ENCODE data around the gene TBX3. TPM values are rescaled to one million over a fixed set of nuclear protein-coding genes. Genes with fewer than 3 reads are reported as not detected.

Gene TBX3
- total RNA-seq, 4 donors from 2014 or later: 11.1 to 13.5 (median 12.3) TPM

GRCh38 chr12:114628199-114628598 lies 55.8 kb downstream of the TBX3 start:
- 68% methylated on average over 5 of the region's 5 CpGs for WGBS, 2 donors
- no peaks in the 10 kb centered on the region for H3K9me3 ChIP-seq
- H3K27ac ChIP-seq: no peak overlapping the region
- no peaks in the 10 kb centered on the region for H3K27me3 ChIP-seq
- H3K4me1 ChIP-seq: no peaks in the 10 kb centered on the region
- no peak for DNase-seq (ENCODE audit: low spot score in 2 of 2)
- H3K4me3 ChIP-seq: no peak overlapping the region
- TF ChIP-seq, protein P1, sequence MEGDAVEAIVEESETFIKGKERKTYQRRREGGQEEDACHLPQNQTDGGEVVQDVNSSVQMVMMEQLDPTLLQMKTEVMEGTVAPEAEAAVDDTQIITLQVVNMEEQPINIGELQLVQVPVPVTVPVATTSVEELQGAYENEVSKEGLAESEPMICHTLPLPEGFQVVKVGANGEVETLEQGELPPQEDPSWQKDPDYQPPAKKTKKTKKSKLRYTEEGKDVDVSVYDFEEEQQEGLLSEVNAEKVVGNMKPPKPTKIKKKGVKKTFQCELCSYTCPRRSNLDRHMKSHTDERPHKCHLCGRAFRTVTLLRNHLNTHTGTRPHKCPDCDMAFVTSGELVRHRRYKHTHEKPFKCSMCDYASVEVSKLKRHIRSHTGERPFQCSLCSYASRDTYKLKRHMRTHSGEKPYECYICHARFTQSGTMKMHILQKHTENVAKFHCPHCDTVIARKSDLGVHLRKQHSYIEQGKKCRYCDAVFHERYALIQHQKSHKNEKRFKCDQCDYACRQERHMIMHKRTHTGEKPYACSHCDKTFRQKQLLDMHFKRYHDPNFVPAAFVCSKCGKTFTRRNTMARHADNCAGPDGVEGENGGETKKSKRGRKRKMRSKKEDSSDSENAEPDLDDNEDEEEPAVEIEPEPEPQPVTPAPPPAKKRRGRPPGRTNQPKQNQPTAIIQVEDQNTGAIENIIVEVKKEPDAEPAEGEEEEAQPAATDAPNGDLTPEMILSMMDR (IDR thresholded peaks at IDR 0.05): no peak
- TF ChIP-seq EP300 (IDR thresholded peaks at IDR 0.05) (no peak), POLR2A (IDR thresholded peaks at IDR 0.05) (no peak)
- no peaks in the 10 kb centered on the region for H3K36me3 ChIP-seq

DNA sequence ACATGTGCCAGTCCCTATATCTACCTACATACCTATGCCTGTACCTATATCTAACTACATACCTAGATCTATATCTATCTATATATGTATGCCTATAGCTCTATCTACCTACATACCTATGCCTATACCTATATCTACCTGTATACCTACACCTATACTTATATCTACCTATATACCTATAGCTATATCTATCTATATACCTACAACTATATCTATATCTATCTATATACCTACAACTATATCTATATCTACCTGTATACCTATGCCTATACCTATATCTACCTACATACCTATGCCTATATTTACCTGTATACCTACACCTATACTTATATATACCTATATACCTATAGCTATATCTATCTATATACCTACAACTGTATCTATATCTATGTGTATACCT lies 56.6 kb downstream of the TBX3 start:
- H3K4me1 ChIP-seq: no peaks in the 10 kb centered on the region
- TF ChIP-seq POLR2A (IDR thresholded peaks at IDR 0.05): no peak
- TF ChIP-seq, protein P1 (IDR thresholded peaks at IDR 0.05): no peak
- no peaks in the 10 kb centered on the region for H3K27me3 ChIP-seq
- H3K9me3 ChIP-seq: no peaks in the 10 kb centered on the region
- no peaks in the 10 kb centered on the region for H3K36me3 ChIP-seq
- no peak overlapping the region for H3K27ac ChIP-seq
- no peak for DNase-seq (ENCODE audit: low spot score in 2 of 2)
- no peak overlapping the region for H3K4me3 ChIP-seq

DNA sequence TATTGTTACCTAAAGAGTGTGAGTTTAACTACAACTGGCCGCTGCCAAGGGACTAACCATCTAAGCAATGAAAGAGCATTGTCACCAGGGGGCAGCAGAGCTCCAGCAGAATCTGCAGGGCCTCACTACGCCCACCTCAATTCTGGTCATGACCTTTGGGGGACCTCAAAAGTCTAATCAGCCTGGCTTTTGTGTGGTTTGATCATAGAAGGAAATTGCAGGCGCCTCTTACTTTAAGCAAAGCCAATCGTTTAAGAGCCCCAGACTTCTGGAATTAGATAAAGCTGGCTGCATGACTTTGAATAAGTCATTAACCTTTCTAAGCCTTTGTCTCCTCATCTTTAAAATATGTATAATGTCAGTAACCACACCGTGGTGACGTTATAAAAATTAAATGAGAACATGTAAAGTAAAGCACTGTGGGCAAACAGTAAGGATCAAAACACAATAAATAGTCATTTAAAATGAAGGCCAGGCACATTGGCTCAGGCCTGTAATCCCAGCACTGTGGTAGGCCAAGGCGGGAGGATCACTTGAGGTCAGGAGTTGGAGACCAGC lies 58.6 kb downstream of the TBX3 start:
- Histone ChIP-seq H3K27me3 (no peaks in the 10 kb centered on the region), H3K36me3 (no peaks in the 10 kb centered on the region), H3K27ac (no peak overlapping the region), H3K4me1 (no peaks in the 10 kb centered on the region), H3K4me3 (no peak overlapping the region), H3K9me3 (peaks cover 0 to 14% (median 0%) of the 10 kb centered on the region in 4 donors)
- no peak for DNase-seq (ENCODE audit: low spot score in 2 of 2)
- WGBS, 2 donors: 30 to 31% methylated on average over 7 of the region's 7 CpGs
- TF ChIP-seq POLR2A (IDR thresholded peaks at IDR 0.05) (no peak), EP300 (IDR thresholded peaks at IDR 0.05) (no peak)
- TF ChIP-seq, protein P1 (IDR thresholded peaks at IDR 0.05): peak; percentile 16 to 37 (median 26)

GRCh38 chr12:114623737-114624136 lies 60.2 kb downstream of the TBX3 start:
- Histone ChIP-seq H3K9me3 (peaks cover 0 to 14% (median 0%) of the 10 kb centered on the region in 4 donors), H3K4me1 (no peaks in the 10 kb centered on the region), H3K27ac (no peak overlapping the region), H3K27me3 (no peaks in the 10 kb centered on the region), H3K36me3 (no peaks in the 10 kb centered on the region), H3K4me3 (no peak overlapping the region)
- no peak for TF ChIP-seq EP300 (IDR thresholded peaks at IDR 0.05)
- no peak for TF ChIP-seq POLR2A (IDR thresholded peaks at IDR 0.05)
- TF ChIP-seq, protein P1 (IDR thresholded peaks at IDR 0.05): no peak
- DNase-seq (ENCODE audit: low spot score in 2 of 2): no peak

Small RNAs within 50 kb of the gene (small RNA-seq; reads per million reads assigned to genes)
- not detected for gene RF00019
